ENCODE measurements around the gene RUSC1.

GRCh38 chr1:155296661-155297060, 24.0 kb upstream of the RUSC1 start:
- TF ChIP-seq CTCF (IDR thresholded peaks at IDR 0.05): no peak
- no peak for TF ChIP-seq EP300 (IDR thresholded peaks at IDR 0.05)
